ENCODE data around the gene TBC1D14. TPM values are rescaled to one million over a fixed set of nuclear protein-coding genes. Genes with fewer than 3 reads are reported as not detected.
"Not testable (repeated sequence)": the region's sequence is repeated elsewhere in the genome, so short reads cannot be mapped to it uniquely, and the experiment has no call there.

Gene TBC1D14
- total RNA-seq, 8 experiments from 2014 or later, result 35.9 to 76.1 (median 49.8) TPM

DNA sequence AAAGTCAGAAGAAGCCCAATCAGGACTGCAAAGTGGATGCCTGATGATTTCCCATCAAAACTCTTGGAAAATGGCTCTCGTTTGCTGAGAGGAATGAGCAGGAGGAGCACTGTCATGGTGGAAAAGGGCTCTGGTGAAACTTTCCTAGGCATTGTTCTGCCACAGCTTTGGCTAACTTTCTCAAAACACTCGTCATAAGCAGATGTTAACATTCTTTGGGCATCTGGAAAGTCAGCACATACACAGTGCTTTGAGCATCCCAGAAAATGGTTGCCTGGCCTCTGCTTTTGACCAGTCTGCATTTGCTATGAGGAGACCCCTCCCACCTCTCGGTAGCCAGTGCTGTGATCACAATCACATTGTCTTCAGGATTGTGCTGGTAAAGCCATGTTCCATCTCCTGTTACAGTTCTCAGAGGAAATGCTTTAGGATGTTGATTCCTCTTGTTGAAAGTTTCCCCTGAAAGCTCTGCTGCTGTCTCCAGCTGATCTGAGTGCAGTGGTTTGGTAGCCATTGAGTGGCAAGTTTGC is 25.2 kb upstream of the TBC1D14 start:
- in situ Hi-C loops (cut with MboI; ENCODE audit: low pct_unique_long_range_greater_than_20kb in 2 of 9, low sequenced_read_pairs in 9 of 9, unreplicated experiment in 9 of 9), result loop anchor here in 4 of 9 experiments (25.0 kb wide), 1 partner anchor 172 kb away; the partner anchor contains the start of genes BLOC1S4 (in 4 of the 4) and MRFAP1L1 (in 4 of the 4)
- H3K4me3 ChIP-seq, result no peak overlapping the region
- peaks cover 0 to 10% of the 10 kb centered on the region in 2 donors for H3K4me1 ChIP-seq (replicated peaks in 1 of 2)
- H3K27ac ChIP-seq, result no peak overlapping the region
- WGBS, 10 experiments, result 33 to 100% (median 79%) methylated on average over 1 to 2 of the region's 3 CpGs; no CpG with 5 or more reads in 3 of the 10 experiments
- no peak for ATAC-seq (replicated peaks in 6 of 8)

DNA sequence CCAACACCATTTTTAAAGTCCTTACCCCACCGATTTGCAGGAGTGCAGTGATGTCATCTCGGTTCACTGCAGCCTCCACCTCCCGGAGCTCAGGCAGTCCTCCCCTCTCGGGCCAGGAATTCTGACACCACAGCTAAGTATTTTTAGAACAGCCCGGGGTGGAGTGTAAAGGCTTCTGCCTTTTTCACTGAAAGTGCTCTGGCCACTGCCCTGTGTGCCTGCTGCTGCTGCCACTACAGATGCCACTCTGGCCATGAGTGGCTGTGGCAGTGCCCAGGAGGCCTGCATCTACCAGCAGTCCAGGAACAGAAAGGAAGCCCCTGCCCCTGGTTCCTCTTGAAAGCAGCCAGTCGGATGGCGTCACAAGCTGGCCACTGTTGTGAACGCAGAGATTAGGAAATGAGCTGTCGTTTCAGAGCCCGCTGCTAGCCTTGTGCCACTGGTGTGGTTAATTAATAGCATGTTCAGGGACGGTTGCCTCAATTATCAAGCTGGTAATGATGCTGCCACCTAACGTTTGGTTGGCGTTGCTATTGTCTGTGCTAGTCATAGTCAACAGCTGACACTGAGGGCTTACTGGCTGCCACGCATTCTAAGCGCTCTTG is 23.6 kb upstream of the TBC1D14 start:
- peak in 7 of 8 experiments; percentile 22 to 91 (median 56) for ATAC-seq (replicated peaks in 6 of 8)
- Histone ChIP-seq H3K4me1 (replicated peaks in 1 of 2) (peaks cover 0 to 10% of the 10 kb centered on the region in 2 donors), H3K27ac (no peak overlapping the region), H3K4me3 (no peak overlapping the region)
- in situ Hi-C loops (cut with MboI; ENCODE audit: low pct_unique_long_range_greater_than_20kb in 2 of 9, low sequenced_read_pairs in 9 of 9, unreplicated experiment in 9 of 9), result loop anchor here in 4 of 9 experiments (25.0 kb wide), 1 partner anchor 174 kb away; the partner anchor contains the start of genes BLOC1S4 (in 4 of the 4) and MRFAP1L1 (in 4 of the 4)
- 0 to 93% (median 75%) methylated on average over 3 to 12 of the region's 15 CpGs; no CpG with 5 or more reads in 1 of the 10 experiments for WGBS, 10 experiments

DNA sequence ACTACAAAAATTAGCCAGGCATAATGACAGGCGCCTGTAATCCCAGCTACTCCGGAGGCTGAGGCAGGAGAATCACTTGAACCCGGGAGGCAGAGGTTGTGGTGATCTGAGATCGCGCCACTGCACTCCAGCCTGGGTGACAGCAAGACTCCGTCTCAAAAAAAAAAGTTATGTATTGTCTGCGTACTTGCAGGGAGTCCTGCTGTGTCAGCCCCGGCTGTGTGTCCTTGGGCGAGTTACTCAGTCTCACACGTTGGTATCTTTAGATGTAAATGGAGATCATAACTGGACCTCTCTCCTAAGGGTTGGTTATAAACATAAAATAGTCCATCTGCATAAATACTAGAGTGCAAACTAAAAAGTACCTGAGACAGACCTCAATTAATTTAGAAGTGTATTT is 22.7 kb upstream of the TBC1D14 start:
- WGBS, 10 experiments, result 69 to 100% (median 88%) methylated on average over 1 to 8 of the region's 10 CpGs; no CpG with 5 or more reads in 4 of the 10 experiments
- in situ Hi-C loops (cut with MboI; ENCODE audit: low pct_unique_long_range_greater_than_20kb in 2 of 9, low sequenced_read_pairs in 9 of 9, unreplicated experiment in 9 of 9), result loop anchor here in 4 of 9 experiments (25.0 kb wide), 1 partner anchor 175 kb away; the partner anchor contains the start of genes BLOC1S4 (in 4 of the 4) and MRFAP1L1 (in 4 of the 4)
- H3K4me1 ChIP-seq (replicated peaks in 1 of 2), result peaks cover 2 to 10% of the 10 kb centered on the region in 2 donors
- no peak overlapping the region for H3K4me3 ChIP-seq
- no peak overlapping the region for H3K27ac ChIP-seq
- no peak for ATAC-seq (replicated peaks in 6 of 8)

DNA sequence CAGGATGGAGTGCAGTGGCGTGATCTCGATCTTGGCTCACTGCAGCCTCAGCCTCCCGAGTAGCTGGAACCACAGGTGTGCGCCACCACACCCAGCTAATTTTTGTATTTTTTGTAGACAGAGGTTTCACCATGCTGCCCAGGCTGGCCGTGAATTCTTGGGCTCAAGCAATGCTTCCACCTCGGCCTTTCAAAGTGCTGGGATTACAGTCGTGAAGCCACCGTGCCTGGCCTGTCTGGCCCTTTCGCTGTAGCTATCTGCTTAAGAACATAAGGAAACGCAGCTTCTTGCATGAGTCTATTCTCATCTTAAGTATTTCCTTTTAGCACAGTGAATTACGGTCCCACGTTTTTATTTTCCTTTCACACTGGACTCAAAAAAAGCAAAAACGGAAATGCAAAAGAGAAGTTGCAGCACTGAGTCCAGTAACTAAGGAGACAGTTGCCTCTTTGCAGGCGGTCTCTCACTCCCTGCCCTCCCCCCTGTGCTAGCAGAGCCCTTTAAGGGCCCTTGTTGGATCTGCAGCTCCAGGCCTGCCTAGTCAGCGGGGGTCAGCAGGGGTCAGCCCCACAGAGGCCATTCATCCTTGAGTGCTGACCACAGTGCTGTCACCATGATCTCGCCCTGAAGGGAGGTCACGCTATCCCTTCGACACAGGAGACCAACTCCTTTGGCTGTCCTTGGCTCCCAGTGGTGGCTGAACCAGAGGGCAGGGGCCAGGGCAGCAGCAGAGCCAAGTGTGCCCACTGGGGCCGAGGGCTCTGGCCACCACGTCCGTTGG is 21.8 kb upstream of the TBC1D14 start:
- peaks cover 10 to 18% of the 10 kb centered on the region in 2 donors for H3K4me1 ChIP-seq (replicated peaks in 1 of 2)
- peak in 5 of 8 experiments; percentile 29 to 61 (median 43) for ATAC-seq (replicated peaks in 6 of 8)
- in situ Hi-C loops (cut with MboI; ENCODE audit: low pct_unique_long_range_greater_than_20kb in 2 of 9, low sequenced_read_pairs in 9 of 9, unreplicated experiment in 9 of 9), result loop anchor here in 4 of 9 experiments (25.0 kb wide), 1 partner anchor 175 kb away; the partner anchor contains the start of genes BLOC1S4 (in 4 of the 4) and MRFAP1L1 (in 4 of the 4)
- WGBS, 10 experiments, result 68 to 100% (median 88%) methylated on average over 2 to 14 of the region's 21 CpGs
- H3K27ac ChIP-seq, result peak overlapping the region in 1 of 2 donors; percentile 55
- H3K4me3 ChIP-seq, result no peak overlapping the region

DNA sequence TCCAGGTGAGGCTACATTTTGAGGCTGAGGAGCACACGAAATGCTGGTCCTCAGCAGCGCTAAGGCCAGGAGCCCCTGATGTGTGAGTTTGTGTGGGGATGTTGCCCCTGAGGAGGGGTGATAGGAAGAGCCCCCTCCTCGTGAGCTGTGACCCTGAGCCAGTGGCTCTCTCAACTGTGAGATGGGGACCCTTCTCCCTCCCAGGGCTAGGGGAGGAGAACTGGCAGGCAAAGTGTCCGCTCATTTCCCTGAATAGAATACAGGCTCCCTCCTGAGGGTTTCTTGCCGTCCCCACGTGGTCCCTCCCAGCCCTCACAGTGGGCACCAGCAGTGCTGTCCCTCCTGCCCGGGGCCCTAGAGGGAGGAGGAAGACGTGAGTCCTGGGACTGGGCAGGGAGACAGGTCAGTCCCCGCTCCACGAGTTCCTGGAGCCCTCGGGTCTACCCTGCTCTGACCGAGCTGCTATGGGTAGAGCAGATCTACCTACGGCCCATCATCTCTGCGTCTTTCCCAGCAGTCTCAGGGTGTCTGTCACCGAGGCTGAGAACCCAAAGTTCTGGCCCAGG is 21.0 kb upstream of the TBC1D14 start:
- ATAC-seq (replicated peaks in 6 of 8), result no peak
- Histone ChIP-seq H3K4me1 (replicated peaks in 1 of 2) (peaks cover 10 to 22% of the 10 kb centered on the region in 2 donors), H3K4me3 (no peak overlapping the region), H3K27ac (peak overlapping the region in 1 of 2 donors; percentile 32)
- WGBS, 10 experiments, result 20 to 80% methylated on average over 1 to 2 of the region's 15 CpGs; no CpG with 5 or more reads in 8 of the 10 experiments
- in situ Hi-C loops (cut with MboI; ENCODE audit: low pct_unique_long_range_greater_than_20kb in 2 of 9, low sequenced_read_pairs in 9 of 9, unreplicated experiment in 9 of 9), result loop anchor here in 4 of 9 experiments (25.0 kb wide), 1 partner anchor 176 kb away; the partner anchor contains the start of genes BLOC1S4 (in 4 of the 4) and MRFAP1L1 (in 4 of the 4)

DNA sequence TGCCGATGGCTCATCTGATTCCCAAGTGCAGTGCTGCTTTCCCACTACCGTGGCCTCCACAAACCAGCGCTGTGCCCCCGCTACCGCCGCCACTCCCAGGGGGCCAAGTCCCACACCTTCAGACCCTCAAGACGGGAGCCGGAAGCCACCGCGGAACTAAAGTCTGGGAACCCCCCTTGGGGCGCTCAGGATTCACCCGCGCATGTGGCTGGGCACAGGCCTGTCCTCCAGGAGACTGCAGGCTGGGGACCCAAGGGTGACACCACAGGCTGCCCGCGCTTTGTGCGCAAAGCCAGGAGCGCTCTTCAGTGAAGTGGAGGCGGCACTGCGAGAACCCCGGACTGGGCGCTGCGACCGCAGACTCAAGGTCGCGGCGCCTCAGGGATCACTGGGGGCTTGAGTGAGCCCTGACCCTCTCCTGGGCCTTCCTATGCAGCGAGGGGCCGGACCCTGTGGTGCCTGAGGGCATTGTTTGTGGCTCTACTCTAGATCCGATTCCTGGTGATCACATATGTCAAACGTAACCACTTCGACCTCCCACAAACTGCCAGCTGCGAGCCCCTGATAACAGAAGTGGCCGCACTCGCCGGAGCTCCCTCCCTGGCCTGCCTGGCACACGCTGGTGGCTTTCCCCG is 20.4 kb upstream of the TBC1D14 start:
- Histone ChIP-seq H3K27ac (no peak overlapping the region), H3K4me3 (no peak overlapping the region), H3K4me1 (replicated peaks in 1 of 2) (peaks cover 10 to 22% of the 10 kb centered on the region in 2 donors)
- no peak for ATAC-seq (replicated peaks in 6 of 8)
- in situ Hi-C loops (cut with MboI; ENCODE audit: low pct_unique_long_range_greater_than_20kb in 2 of 9, low sequenced_read_pairs in 9 of 9, unreplicated experiment in 9 of 9), result loop anchor here in 4 of 9 experiments (25.0 kb wide), 1 partner anchor 177 kb away; the partner anchor contains the start of genes BLOC1S4 (in 4 of the 4) and MRFAP1L1 (in 4 of the 4)
- WGBS, 10 experiments, result 91 to 100% (median 100%) methylated on average over 1 to 11 of the region's 37 CpGs; no CpG with 5 or more reads in 4 of the 10 experiments

DNA sequence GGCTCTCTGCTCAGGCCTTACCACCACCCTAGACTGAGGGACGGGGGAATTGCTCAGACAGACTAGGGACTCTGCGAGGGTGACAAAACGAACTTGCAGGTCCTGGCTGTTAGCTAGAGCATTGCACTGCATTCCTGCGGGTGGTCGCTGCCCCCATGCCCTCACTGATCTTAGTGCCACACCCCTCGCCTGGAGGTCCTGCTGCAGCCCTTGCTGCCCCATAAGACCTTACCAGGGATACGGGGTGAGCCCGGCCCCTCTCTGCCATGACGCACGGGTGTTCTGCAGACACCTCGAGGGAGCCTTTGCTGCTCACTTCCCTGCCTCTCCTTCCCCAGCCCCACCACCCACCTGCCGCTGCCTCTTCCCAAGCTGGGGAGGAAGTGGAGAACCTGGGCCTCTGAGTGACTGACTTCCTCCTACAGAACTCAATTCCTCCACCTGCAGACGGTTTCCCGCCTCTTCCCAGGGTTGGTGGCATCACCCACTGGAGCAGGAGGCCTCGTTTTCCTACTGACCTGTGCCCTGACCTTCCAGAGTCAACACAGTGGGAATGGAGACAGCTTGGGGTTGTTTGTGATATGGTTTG is 19.8 kb upstream of the TBC1D14 start:
- H3K4me1 ChIP-seq (replicated peaks in 1 of 2), result peaks cover 10 to 22% of the 10 kb centered on the region in 2 donors
- no peak overlapping the region for H3K4me3 ChIP-seq
- no peak overlapping the region for H3K27ac ChIP-seq
- 80 to 100% (median 96%) methylated on average over 1 to 5 of the region's 15 CpGs; no CpG with 5 or more reads in 6 of the 10 experiments for WGBS, 10 experiments
- ATAC-seq (replicated peaks in 6 of 8), result no peak
- in situ Hi-C loops (cut with MboI; ENCODE audit: low pct_unique_long_range_greater_than_20kb in 2 of 9, low sequenced_read_pairs in 9 of 9, unreplicated experiment in 9 of 9), result loop anchor here in 4 of 9 experiments (25.0 kb wide), 1 partner anchor 178 kb away; the partner anchor contains the start of genes BLOC1S4 (in 4 of the 4) and MRFAP1L1 (in 4 of the 4)

DNA sequence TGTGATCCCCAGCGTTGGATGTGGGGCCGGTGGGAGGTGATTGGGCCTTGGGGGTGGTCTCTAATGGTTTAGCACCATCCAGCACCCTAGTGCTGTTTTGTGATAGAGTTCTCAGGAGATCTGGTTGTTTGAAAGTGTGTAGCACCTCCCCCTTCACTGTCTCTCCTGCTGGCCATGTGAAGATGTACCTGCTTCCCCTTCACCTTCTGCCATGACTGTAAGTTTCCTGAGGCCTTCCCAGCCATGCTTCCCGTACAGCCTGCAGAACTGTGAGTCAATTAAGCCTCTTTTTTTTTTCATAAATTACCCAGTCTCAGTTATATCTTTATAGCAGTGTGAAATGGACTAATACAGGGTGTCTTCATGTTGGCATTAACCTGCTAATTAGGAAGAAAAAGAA is 19.3 kb upstream of the TBC1D14 start:
- 67 to 100% (median 92%) methylated on average over 1 to 3 of the region's 3 CpGs; no CpG with 5 or more reads in 6 of the 10 experiments for WGBS, 10 experiments
- in situ Hi-C loops (cut with MboI; ENCODE audit: low pct_unique_long_range_greater_than_20kb in 2 of 9, low sequenced_read_pairs in 9 of 9, unreplicated experiment in 9 of 9), result loop anchor here in 4 of 9 experiments (25.0 kb wide), 1 partner anchor 178 kb away; the partner anchor contains the start of genes BLOC1S4 (in 4 of the 4) and MRFAP1L1 (in 4 of the 4)
- Histone ChIP-seq H3K27ac (no peak overlapping the region), H3K4me1 (replicated peaks in 1 of 2) (peaks cover 10 to 22% of the 10 kb centered on the region in 2 donors), H3K4me3 (no peak overlapping the region)
- ATAC-seq (replicated peaks in 6 of 8), result no peak

DNA sequence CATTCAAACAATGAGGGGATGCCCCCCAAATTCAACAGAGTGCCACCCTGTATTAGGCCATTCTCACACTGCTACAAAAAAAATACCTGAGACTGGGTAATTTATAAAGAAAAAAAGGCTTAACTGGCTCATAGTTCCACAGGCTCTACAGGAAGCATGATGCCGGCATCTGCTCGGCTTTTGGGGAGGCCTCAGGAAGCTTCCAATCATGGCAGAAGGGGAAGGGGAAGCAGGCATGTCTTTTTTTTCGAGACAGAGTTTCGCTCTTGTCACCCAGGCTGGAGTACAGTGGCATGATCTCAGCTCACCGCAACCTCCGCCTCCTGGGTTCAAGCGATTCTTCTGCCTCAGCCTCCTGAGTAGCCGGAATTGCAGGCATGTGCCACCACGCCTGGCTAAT is 18.7 kb upstream of the TBC1D14 start:
- not testable (repeated sequence) for ATAC-seq (replicated peaks in 6 of 8); H3K4me3 ChIP-seq; H3K27ac ChIP-seq
- in situ Hi-C loops (cut with MboI; ENCODE audit: low pct_unique_long_range_greater_than_20kb in 2 of 9, low sequenced_read_pairs in 9 of 9, unreplicated experiment in 9 of 9), result loop anchor here in 4 of 9 experiments (25.0 kb wide), 1 partner anchor 179 kb away; the partner anchor contains the start of genes BLOC1S4 (in 4 of the 4) and MRFAP1L1 (in 4 of the 4)
- H3K4me1 ChIP-seq (replicated peaks in 1 of 2), result peaks cover 10 to 22% of the 10 kb centered on the region in 2 donors
- WGBS, 10 experiments, result 80 to 100% (median 95%) methylated on average over 1 to 4 of the region's 9 CpGs; no CpG with 5 or more reads in 4 of the 10 experiments

DNA sequence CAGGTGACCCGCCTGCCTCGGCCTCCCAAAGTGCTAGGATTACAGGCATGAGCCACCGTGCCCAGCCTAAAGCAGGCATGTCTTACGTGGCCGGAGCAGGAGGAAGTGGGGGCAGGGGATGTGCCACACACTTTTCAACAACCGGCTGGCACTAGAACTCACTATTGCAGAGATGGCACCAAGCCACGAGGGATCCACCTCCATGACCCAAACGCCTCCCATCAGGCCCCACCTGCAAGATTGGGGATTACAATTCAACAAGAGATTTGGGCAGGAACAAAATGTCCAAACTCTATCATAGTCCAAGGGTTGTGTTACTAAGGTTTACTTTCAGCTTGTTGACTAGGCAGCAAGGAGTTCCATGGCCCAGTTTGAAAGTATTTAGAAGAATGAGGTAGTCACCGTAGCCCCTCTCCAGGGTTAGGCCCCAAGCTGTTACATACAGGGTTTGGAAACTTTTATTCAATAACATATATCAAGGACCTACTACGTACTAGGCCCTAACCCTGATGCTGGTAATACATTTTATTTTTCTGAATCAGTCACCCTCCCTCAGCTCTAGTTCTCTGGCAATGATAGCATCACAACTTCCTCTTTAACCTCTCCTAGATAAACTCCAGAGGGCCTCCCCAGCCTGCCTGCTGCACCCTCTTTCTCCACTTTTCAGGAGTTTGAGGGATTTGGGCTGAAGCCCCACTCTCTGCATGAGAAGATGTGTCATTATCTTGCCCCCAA is 18.0 kb upstream of the TBC1D14 start:
- Histone ChIP-seq H3K4me3 (no peak overlapping the region), H3K4me1 (replicated peaks in 1 of 2) (peaks cover 10 to 22% of the 10 kb centered on the region in 2 donors), H3K27ac (peak overlapping the region in 1 of 2 donors; percentile 9)
- in situ Hi-C loops (cut with MboI; ENCODE audit: low pct_unique_long_range_greater_than_20kb in 2 of 9, low sequenced_read_pairs in 9 of 9, unreplicated experiment in 9 of 9), result loop anchor here in 4 of 9 experiments (25.0 kb wide), 1 partner anchor 179 kb away; the partner anchor contains the start of genes BLOC1S4 (in 4 of the 4) and MRFAP1L1 (in 4 of the 4)
- WGBS, 10 experiments, result 50 to 100% (median 87%) methylated on average over 1 to 8 of the region's 10 CpGs; no CpG with 5 or more reads in 3 of the 10 experiments
- peak in 3 of 8 experiments; percentile 1 to 17 (median 10) for ATAC-seq (replicated peaks in 6 of 8)
